ENCODE measurements around the gene RING1.
A peak's percentile ranks its signal among the peaks of the same experiment; 100 is the strongest.

The RING1 gene

DNA sequence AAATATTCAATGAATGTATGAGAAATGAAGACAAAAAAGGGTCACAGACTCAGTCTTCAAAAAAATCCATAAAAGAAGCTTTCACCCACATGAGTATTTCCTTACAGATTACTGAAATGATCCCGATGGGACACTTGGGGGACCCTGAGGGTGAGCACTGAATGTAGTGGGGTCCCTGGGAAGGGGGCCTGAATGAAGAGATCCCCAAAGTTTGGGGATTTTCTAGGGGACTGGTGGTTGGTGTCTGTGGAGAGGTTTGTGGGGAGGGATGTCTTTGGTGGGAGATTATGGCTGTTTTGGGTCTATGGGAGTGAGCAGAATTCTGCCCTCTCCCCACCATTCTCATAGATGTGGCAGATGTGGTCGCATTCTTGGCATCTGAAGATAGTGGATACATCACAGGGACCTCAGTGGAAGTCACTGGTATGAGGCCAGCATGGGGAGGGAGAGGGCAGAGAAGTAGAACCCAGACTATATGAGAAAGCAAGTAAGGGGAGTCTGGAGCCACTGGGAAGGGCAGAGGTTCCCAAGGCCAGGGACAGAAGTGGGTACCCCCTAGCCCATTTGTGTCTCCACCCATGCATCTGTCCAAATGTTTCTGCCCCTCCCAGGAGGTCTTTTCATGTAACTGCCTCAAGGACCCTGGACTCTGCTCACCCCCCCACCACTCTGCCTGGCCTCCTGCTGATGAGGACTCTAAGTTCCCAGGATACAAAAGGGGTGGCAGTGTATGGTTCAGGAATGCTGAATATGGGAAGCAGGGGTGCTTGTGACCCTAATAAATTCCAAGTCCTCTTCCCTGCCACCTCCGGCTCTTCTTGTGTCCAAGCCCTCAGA, 2.1 kb upstream of the RING1 start:
- Mint-ChIP-seq H3K9me3 (no peaks in the 10 kb centered on the region), H3K4me3 (peak overlapping the region; percentile 92), H3K36me3 (peaks cover 78% of the 10 kb centered on the region), H3K4me1 (peaks cover 77% of the 10 kb centered on the region), H3K27ac (peak overlapping the region; percentile 98)
- ATAC-seq, result no peak
- peak in 1 of 2 donors; percentile 59 for DNase-seq (ENCODE audit: low spot score in 2 of 2)

- Mint-ChIP-seq H3K27ac (peak overlapping the region; percentile 98), H3K4me3 (peak overlapping the region; percentile 92), H3K9me3 (no peaks in the 10 kb centered on the region), H3K4me1 (peaks cover 73% of the 10 kb centered on the region), H3K36me3 (peaks cover 78% of the 10 kb centered on the region)
- no peak for DNase-seq (ENCODE audit: low spot score in 2 of 2)
- no peak for ATAC-seq
These were observed 1.3 kb upstream of the RING1 start for GRCh38 chr6:33206864-33207551.

- Mint-ChIP-seq H3K9me3 (no peaks in the 10 kb centered on the region), H3K4me1 (peaks cover 73% of the 10 kb centered on the region)
- no peak for DNase-seq (ENCODE audit: low spot score in 2 of 2)
These were observed 679 bp upstream of the RING1 start for GRCh38 chr6:33207552-33208090.

GRCh38 chr6:33209856-33210255, 1.6 kb downstream of the RING1 start:
- Mint-ChIP-seq H3K9me3 (no peaks in the 10 kb centered on the region), H3K4me3 (peak overlapping the region; percentile 92), H3K27ac (peak overlapping the region; percentile 97), H3K36me3 (peaks cover 69% of the 10 kb centered on the region), H3K4me1 (peaks cover 71% of the 10 kb centered on the region)
- DNase-seq (ENCODE audit: low spot score in 2 of 2), result no peak
- no peak for ATAC-seq

More at GRCh38 chr6:33207552-33208090, 679 bp upstream of the RING1 start:
- Mint-ChIP-seq H3K36me3 (peaks cover 78% of the 10 kb centered on the region), H3K4me3 (peak overlapping the region; percentile 92), H3K27ac (peak overlapping the region; percentile 97)
- ATAC-seq, result no peak

DNA sequence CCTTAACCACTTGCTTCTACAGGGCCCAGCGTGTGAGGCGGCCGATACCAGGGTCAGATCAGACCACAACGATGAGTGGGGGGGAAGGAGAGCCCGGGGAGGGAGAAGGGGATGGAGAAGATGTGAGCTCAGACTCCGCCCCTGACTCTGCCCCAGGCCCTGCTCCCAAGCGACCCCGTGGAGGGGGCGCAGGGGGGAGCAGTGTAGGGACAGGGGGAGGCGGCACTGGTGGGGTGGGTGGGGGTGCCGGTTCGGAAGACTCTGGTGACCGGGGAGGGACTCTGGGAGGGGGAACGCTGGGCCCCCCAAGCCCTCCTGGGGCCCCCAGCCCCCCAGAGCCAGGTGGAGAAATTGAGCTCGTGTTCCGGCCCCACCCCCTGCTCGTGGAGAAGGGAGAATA, 2.8 kb downstream of the RING1 start:
- no peak overlapping the region for H3K27ac Mint-ChIP-seq
- no peaks in the 10 kb centered on the region for H3K9me3 Mint-ChIP-seq
- H3K36me3 Mint-ChIP-seq, result peaks cover 56% of the 10 kb centered on the region
- no peak overlapping the region for H3K4me3 Mint-ChIP-seq
- H3K4me1 Mint-ChIP-seq, result peaks cover 59% of the 10 kb centered on the region
- DNase-seq (ENCODE audit: low spot score in 2 of 2) (no peak), ATAC-seq (no peak)

GRCh38 chr6:33211666-33212422, 3.5 kb downstream of the RING1 start:
- Mint-ChIP-seq H3K4me1 (peaks cover 52% of the 10 kb centered on the region), H3K27ac (no peak overlapping the region), H3K36me3 (peaks cover 56% of the 10 kb centered on the region), H3K9me3 (no peaks in the 10 kb centered on the region), H3K4me3 (no peak overlapping the region)
- ATAC-seq (no peak), DNase-seq (ENCODE audit: low spot score in 2 of 2) (no peak)

- Mint-ChIP-seq H3K9me3 (no peaks in the 10 kb centered on the region), H3K36me3 (peaks cover 53% of the 10 kb centered on the region), H3K4me3 (peak overlapping the region; percentile 58), H3K27ac (no peak overlapping the region), H3K4me1 (peaks cover 46% of the 10 kb centered on the region)
- ATAC-seq (no peak), DNase-seq (ENCODE audit: low spot score in 2 of 2) (no peak)
These were observed 4.5 kb downstream of the RING1 start for GRCh38 chr6:33212857-33213165.

GRCh38 chr6:33213166-33213988, 5.1 kb downstream of the RING1 start:
- Mint-ChIP-seq H3K36me3 (peaks cover 51% of the 10 kb centered on the region), H3K9me3 (no peaks in the 10 kb centered on the region), H3K4me1 (peaks cover 43% of the 10 kb centered on the region), H3K27ac (no peak overlapping the region), H3K4me3 (peak overlapping the region; percentile 58)
- ATAC-seq, result peak; percentile 19
- DNase-seq (ENCODE audit: low spot score in 2 of 2), result no peak

DNA sequence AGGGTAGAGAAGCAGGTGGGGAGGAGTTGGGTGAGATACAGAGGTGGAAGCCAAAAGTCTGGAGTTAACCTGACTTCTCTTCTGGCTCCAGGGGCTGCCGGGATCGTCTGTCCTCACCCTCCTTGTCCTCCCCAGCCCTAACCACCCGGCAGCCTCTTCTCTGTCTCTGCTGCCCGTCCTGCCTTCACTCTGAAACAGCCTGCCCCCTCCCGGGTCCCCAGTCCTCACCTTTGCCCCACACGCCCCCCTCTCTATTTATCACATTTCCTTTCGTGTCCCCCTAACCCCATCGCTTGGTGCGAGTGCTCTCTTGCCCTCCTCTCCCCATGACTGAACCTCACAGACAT, 5.7 kb downstream of the RING1 start:
- Mint-ChIP-seq H3K4me3 (peak overlapping the region; percentile 58), H3K4me1 (peaks cover 39% of the 10 kb centered on the region), H3K9me3 (no peaks in the 10 kb centered on the region), H3K27ac (no peak overlapping the region), H3K36me3 (peaks cover 49% of the 10 kb centered on the region)
- no peak for DNase-seq (ENCODE audit: low spot score in 2 of 2)
- ATAC-seq, result no peak

- H3K36me3 Mint-ChIP-seq, result peaks cover 33% of the 10 kb centered on the region
- ATAC-seq (peak; percentile 11), DNase-seq (ENCODE audit: low spot score in 2 of 2) (no peak)
- H3K9me3 Mint-ChIP-seq, result no peaks in the 10 kb centered on the region
- no peak overlapping the region for H3K27ac Mint-ChIP-seq
- H3K4me1 Mint-ChIP-seq, result peaks cover 27% of the 10 kb centered on the region
- H3K4me3 Mint-ChIP-seq, result no peak overlapping the region
These were observed 7.2 kb downstream of the RING1 start for GRCh38 chr6:33215271-33216116.

- Mint-ChIP-seq H3K4me3 (no peak overlapping the region), H3K27ac (no peak overlapping the region), H3K9me3 (no peaks in the 10 kb centered on the region), H3K4me1 (peaks cover 27% of the 10 kb centered on the region), H3K36me3 (peaks cover 26% of the 10 kb centered on the region)
- ATAC-seq, result peak; percentile 43
- DNase-seq (ENCODE audit: low spot score in 2 of 2), result no peak
These were observed 7.9 kb downstream of the RING1 start for GRCh38 chr6:33216117-33216649.

DNA sequence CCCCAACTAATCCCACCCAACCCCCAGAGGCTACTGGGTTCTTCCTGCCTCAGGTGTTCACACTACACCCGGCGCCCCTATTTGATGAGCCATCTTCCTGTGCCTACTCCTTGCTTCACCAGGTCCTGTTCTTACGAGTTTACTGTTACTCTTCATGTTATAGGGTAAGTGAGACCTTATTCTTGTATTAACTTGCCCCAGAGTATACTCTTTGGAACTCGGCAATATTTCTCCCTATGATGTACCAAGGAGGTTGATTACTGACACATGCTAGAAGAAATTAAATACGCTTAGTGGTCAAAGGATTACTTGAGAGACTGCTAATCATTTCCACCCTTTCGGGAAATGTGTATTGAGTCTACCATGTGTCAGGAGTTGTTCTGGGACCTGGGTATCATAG, 8.9 kb downstream of the RING1 start:
- H3K9me3 Mint-ChIP-seq, result no peaks in the 10 kb centered on the region
- peaks cover 16% of the 10 kb centered on the region for H3K36me3 Mint-ChIP-seq
- H3K4me3 Mint-ChIP-seq, result no peak overlapping the region
- H3K4me1 Mint-ChIP-seq, result peaks cover 22% of the 10 kb centered on the region
- ATAC-seq (no peak), DNase-seq (ENCODE audit: low spot score in 2 of 2) (no peak)
- H3K27ac Mint-ChIP-seq, result peak overlapping the region; percentile 46

GRCh38 chr6:33217681-33218080, 9.4 kb downstream of the RING1 start:
- Mint-ChIP-seq H3K4me1 (peaks cover 17% of the 10 kb centered on the region), H3K27ac (no peak overlapping the region), H3K36me3 (peaks cover 11% of the 10 kb centered on the region), H3K4me3 (no peak overlapping the region), H3K9me3 (no peaks in the 10 kb centered on the region)
- DNase-seq (ENCODE audit: low spot score in 2 of 2), result no peak
- ATAC-seq, result no peak
